IMR-90 (cell line): ENCODE data around the gene CD68. TPM values are rescaled to one million over a fixed set of nuclear protein-coding genes. Genes with fewer than 3 reads are reported as not detected.
A peak's percentile ranks its signal among the peaks of the same experiment; 100 is the strongest.

ENCODE experiments used
- MAFK ChIP-seq: IDR thresholded peaks from 2 replicates; pipeline ENCODE4 v1.6.1; 2012; ENCODE audit warnings: low read depth, low read length, improper control_type of control experiment
- MAZ ChIP-seq: IDR thresholded peaks from 2 replicates; pipeline ENCODE4 v1.6.1; 2012; ENCODE audit warnings: low read depth, mild to moderate bottlenecking, low read length, improper control_type of control experiment, moderate library complexity, borderline replicate concordance
- MXI1 ChIP-seq: IDR thresholded peaks from 2 replicates; pipeline ENCODE4 v1.6.1; 2012; ENCODE audit warnings: low read depth, mild to moderate bottlenecking, low read length, moderate library complexity, borderline replicate concordance
- RCOR1 ChIP-seq: IDR thresholded peaks from 2 replicates; pipeline ENCODE4 v1.6.1; 2012; ENCODE audit warnings: mild to moderate bottlenecking, low read length, improper control_type of control experiment; ENCODE audit not compliant: insufficient replicate concordance
- RFX5 ChIP-seq: IDR thresholded peaks from 2 replicates; pipeline ENCODE4 v1.8.0; 2012; ENCODE audit warnings: low read depth, mild to moderate bottlenecking, low read length, moderate library complexity
- SMC3 ChIP-seq: fragments of 150-350 bp; IDR thresholded peaks from 2 replicates; pipeline ENCODE4 v1.6.1; 2016; ENCODE audit warnings: low read depth, mild to moderate bottlenecking, antibody characterized with exemption, low read length, moderate library complexity
- polyA plus RNA-seq, 3 experiments: library from polyadenylated mRNA; depleted of rRNA; stranded (reverse); fragments of >200 nt; gene quantifications; 2 replicates each; pipeline ENCODE4 v1.2.3, GENCODE V29; 2012; ENCODE audit warnings: low replicate concordance in 1 of 3
- total RNA-seq: library from RNA; depleted of rRNA; stranded (reverse); fragments of >200 nt; gene quantifications from 2 replicates; pipeline ENCODE4 v1.2.3, GENCODE V29; 2012
- TF ChIP-seq, protein P1 (sequence below): fragments of 150-350 bp; IDR thresholded peaks from 2 replicates; pipeline ENCODE4 v1.6.1; 2017; ENCODE audit warnings: mild to moderate bottlenecking, antibody characterized with exemption, low read length, low read depth

CD68 gene
- total and polyA plus RNA-seq, 2 of the 4 experiments (the other 2 are of a cell fraction), result 16.0 to 43.1 TPM

DNA sequence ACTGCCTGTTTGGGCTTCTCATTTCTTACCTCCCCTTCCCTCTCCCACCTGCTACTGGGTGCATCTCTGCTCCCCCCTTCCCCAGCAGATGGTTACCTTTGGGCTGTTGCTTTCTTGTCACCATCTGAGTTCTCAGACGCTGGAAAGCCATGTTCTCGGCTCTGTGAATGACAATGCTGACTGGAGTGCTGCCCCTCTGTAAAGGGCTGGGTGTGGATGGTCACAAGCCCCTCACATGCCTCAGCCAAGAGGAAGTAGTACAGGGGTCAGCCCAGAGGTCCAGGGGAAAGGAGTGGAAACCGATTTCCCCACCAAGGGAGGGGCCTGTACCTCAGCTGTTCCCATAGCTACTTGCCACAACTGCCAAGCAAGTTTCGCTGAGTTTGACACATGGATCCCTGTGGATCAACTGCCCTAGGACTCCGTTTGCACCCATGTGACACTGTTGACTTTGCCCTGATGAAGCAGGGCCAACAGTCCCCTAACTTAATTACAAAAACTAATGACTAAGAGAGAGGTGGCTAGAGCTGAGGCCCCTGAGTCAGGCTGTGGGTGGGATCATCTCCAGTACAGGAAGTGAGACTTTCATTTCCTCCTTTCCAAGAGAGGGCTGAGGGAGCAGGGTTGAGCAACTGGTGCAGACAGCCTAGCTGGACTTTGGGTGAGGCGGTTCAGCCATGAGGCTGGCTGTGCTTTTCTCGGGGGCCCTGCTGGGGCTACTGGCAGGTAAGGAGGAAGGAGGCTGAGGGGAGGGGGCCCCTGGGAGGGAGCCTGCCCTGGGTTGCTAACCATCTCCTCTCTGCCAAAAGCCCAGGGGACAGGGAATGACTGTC, at the start of gene CD68 (continued):
- TF ChIP-seq, protein P1, sequence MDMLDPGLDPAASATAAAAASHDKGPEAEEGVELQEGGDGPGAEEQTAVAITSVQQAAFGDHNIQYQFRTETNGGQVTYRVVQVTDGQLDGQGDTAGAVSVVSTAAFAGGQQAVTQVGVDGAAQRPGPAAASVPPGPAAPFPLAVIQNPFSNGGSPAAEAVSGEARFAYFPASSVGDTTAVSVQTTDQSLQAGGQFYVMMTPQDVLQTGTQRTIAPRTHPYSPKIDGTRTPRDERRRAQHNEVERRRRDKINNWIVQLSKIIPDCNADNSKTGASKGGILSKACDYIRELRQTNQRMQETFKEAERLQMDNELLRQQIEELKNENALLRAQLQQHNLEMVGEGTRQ, result peak; percentile 77
- peak; percentile 26; the same call in 1 of the 2 replicates for TF ChIP-seq MAZ
- no peak for TF ChIP-seq RCOR1
- no peak for TF ChIP-seq MAFK
- 0 out of 2 replicates have a peak, but pooled peaks have one; percentile 9 for TF ChIP-seq SMC3
- TF ChIP-seq RFX5, result no peak
- peak; percentile 86; the same call in 1 of the 2 replicates for TF ChIP-seq MXI1
